ENCODE data around the gene CUL9.

GRCh38 chr6:43248101-43248500, 66.1 kb downstream of the CUL9 start:
- TF ChIP-seq GATA2 (IDR thresholded peaks at IDR 0.05; ENCODE audit: low read depth, low read length) (no peak), GATA3 (IDR thresholded peaks at IDR 0.05; ENCODE audit: low read depth, low read length) (no peak)
